Hepatocyte (in vitro differentiated cells): ENCODE results near the gene CFD.
"Not testable (repeated sequence)": the region's sequence is repeated elsewhere in the genome, so short reads cannot be mapped to it uniquely, and the experiment has no call there.

ENCODE experiments used
- EZH2 ChIP-seq: fragments of 200-600 bp; sonication (generic); IDR thresholded peaks from 2 replicates; pipeline ENCODE4 v1.6.1; 2016; ENCODE audit warnings: antibody characterized with exemption, mild to moderate bottlenecking, borderline replicate concordance
- EZH2phosphoT487 ChIP-seq: fragments of 200-600 bp; sonication (generic); IDR thresholded peaks from one replicate; pipeline ENCODE4 v1.6.1; 2018; ENCODE audit warnings: antibody characterized with exemption, mild to moderate bottlenecking, low read depth, moderate library complexity; ENCODE audit not compliant: unreplicated experiment, severe bottlenecking
- TF ChIP-seq, protein P1 (sequence below): fragments of 200-600 bp; sonication (generic); IDR thresholded peaks from 2 replicates; pipeline ENCODE4 v1.5.1; 2016; ENCODE audit warnings: antibody characterized with exemption, mild to moderate bottlenecking; ENCODE audit not compliant: poor library complexity

DNA sequence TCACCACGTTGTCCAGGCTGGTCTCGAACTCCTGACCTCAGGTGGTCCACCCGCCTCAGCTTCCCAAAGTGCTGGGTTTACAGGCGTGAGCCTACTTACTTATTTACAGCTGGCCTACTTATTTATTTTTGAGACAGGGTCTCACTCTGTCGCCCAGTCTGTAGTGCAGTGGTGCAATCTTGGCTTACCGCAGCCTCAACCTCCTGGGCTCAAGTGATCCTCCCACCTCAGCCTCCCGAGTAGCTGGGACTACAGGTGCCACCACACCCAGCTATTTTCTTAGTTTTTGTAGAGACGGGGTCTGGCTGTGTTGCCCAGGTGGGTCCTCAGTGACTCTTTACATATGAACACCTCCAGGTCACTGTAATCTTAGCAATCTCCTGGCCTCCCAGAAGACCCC lies 10.3 kb upstream of the CFD start:
- TF ChIP-seq, protein P1, sequence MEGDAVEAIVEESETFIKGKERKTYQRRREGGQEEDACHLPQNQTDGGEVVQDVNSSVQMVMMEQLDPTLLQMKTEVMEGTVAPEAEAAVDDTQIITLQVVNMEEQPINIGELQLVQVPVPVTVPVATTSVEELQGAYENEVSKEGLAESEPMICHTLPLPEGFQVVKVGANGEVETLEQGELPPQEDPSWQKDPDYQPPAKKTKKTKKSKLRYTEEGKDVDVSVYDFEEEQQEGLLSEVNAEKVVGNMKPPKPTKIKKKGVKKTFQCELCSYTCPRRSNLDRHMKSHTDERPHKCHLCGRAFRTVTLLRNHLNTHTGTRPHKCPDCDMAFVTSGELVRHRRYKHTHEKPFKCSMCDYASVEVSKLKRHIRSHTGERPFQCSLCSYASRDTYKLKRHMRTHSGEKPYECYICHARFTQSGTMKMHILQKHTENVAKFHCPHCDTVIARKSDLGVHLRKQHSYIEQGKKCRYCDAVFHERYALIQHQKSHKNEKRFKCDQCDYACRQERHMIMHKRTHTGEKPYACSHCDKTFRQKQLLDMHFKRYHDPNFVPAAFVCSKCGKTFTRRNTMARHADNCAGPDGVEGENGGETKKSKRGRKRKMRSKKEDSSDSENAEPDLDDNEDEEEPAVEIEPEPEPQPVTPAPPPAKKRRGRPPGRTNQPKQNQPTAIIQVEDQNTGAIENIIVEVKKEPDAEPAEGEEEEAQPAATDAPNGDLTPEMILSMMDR, result not testable (repeated sequence)
- TF ChIP-seq EZH2phosphoT487, EZH2: not testable (repeated sequence)
